DND-41 (cell line): ENCODE measurements around the gene RAC2.

Source experiments
- ATAC-seq: fragments of 200-7000 bp; cut with Tn5 transposase; 3 replicates; pipeline ENCODE4 v1.9.1; 2021; ENCODE audit warnings: low read depth; ENCODE audit not compliant: insufficient read depth
- DNase-seq: peaks from one replicate; pipeline ENCODE4 v3.0.0-alpha.2; 2020
- H2AFZ ChIP-seq: 2 replicates; pipeline ENCODE4 v1.6.0; 2012; ENCODE audit warnings: low read depth, low read length
- H3K27ac ChIP-seq: 2 replicates; pipeline ENCODE4 v1.5.1; 2012; ENCODE audit warnings: low read length, inconsistent platforms
- H3K27me3 ChIP-seq: fragments of 200-600 bp; sonication (generic); 2 replicates; pipeline ENCODE4 v1.6.0; 2012; ENCODE audit warnings: low read length, mild to moderate bottlenecking, inconsistent platforms; ENCODE audit not compliant: insufficient read depth, poor library complexity
- H3K36me3 ChIP-seq: 2 replicates; pipeline ENCODE4 v1.5.1; 2012; ENCODE audit warnings: low read length, inconsistent platforms; ENCODE audit not compliant: insufficient read depth
- H3K4me1 ChIP-seq: 2 replicates; pipeline ENCODE4 v1.5.1; 2012; ENCODE audit warnings: mild to moderate bottlenecking, low read length; ENCODE audit not compliant: insufficient read depth
- H3K4me2 ChIP-seq: 2 replicates; pipeline ENCODE4 v1.6.0; 2012; ENCODE audit warnings: mild to moderate bottlenecking, moderate library complexity, low read length, inconsistent platforms; ENCODE audit not compliant: insufficient read depth
- H3K4me3 ChIP-seq, 2 experiments: fragments of 200-600 bp in 1 of 2; shearing (Covaris generic) in 1 of 2; 2 replicates each; pipeline ENCODE4 v1.5.1; 2012 to 2016; ENCODE audit warnings: inconsistent platforms in 2 of 2, low read length in 2 of 2, mild to moderate bottlenecking in 2 of 2, low read depth in 1 of 2, moderate library complexity in 1 of 2
- H3K79me2 ChIP-seq: 2 replicates; pipeline ENCODE4 v1.6.0; 2012; ENCODE audit warnings: low read length, inconsistent platforms; ENCODE audit not compliant: insufficient read depth
- H3K9ac ChIP-seq: 2 replicates; pipeline ENCODE4 v1.6.0; 2012; ENCODE audit warnings: low read depth, mild to moderate bottlenecking, inconsistent platforms, low read length, moderate library complexity
- H3K9me3 ChIP-seq: 2 replicates; pipeline ENCODE4 v1.5.1; 2012; ENCODE audit warnings: low read length, moderate library complexity, mild to moderate bottlenecking, inconsistent platforms; ENCODE audit not compliant: insufficient read depth, severe bottlenecking
- H4K20me1 ChIP-seq: 2 replicates; pipeline ENCODE4 v1.6.0; 2012; ENCODE audit warnings: low read length; ENCODE audit not compliant: insufficient read depth
- CTCF ChIP-seq: IDR thresholded peaks from 2 replicates; pipeline ENCODE4 v1.5.1; 2012; ENCODE audit warnings: borderline replicate concordance, low read length, moderate library complexity, mild to moderate bottlenecking; ENCODE audit not compliant: poor library complexity, severe bottlenecking; ENCODE audit errors: extremely low read depth
- EZH2 ChIP-seq: IDR thresholded peaks from 3 replicates; pipeline ENCODE4 v1.6.1; 2012; ENCODE audit warnings: borderline replicate concordance, low read depth, mild to moderate bottlenecking, moderate library complexity, low read length, inconsistent platforms; ENCODE audit not compliant: severe bottlenecking

RAC2 gene

DNA sequence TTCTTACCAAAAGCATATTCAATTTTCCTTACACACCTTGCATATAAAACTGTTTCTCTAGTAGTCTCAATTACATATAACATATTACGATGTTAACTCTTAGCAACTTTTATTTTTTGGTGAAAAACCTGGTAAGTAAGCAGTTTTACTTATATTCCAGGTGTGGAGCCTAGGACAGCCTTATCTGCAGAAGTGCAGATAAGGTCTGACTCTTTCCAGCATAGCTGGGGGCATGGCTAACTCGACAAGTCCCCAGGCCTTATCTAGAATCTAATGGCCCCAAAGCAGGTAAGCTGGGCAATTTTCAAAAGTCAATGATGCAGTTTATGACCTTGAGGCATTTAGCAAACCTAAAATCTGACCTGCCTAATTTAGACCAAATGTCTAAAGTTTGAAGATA is 51.9 kb downstream of the RAC2 start:
- Histone ChIP-seq H3K4me1 (peaks cover 7% of the 10 kb centered on the region), H3K79me2 (no peaks in the 10 kb centered on the region), H3K4me3 (no peak overlapping the region), H3K36me3 (no peaks in the 10 kb centered on the region; the same call in 1 of the 2 replicates), H4K20me1 (no peaks in the 10 kb centered on the region), H3K9ac (no peak overlapping the region), H3K9me3 (no peaks in the 10 kb centered on the region), H3K27me3 (no peaks in the 10 kb centered on the region), H3K4me2 (no peak overlapping the region), H2AFZ (no peak overlapping the region), H3K27ac (no peak overlapping the region)
- DNase-seq (no peak), ATAC-seq (no peak)
- TF ChIP-seq EZH2 = no peak
- TF ChIP-seq CTCF = no peak

GRCh38 chr22:37190262-37190780 is 53.7 kb downstream of the RAC2 start:
- H3K27ac ChIP-seq = no peak overlapping the region
- no peaks in the 10 kb centered on the region for H4K20me1 ChIP-seq
- no peaks in the 10 kb centered on the region for H3K27me3 ChIP-seq
- no peak overlapping the region for H3K9ac ChIP-seq
- no peak overlapping the region for H3K4me3 ChIP-seq
- peaks cover 18% of the 10 kb centered on the region for H3K4me1 ChIP-seq
- TF ChIP-seq EZH2 = no peak
- TF ChIP-seq CTCF = no peak
- H2AFZ ChIP-seq = no peak overlapping the region
- no peaks in the 10 kb centered on the region for H3K36me3 ChIP-seq
- no peaks in the 10 kb centered on the region for H3K79me2 ChIP-seq
- H3K9me3 ChIP-seq = no peaks in the 10 kb centered on the region
- DNase-seq (no peak), ATAC-seq (no peak)
- H3K4me2 ChIP-seq = no peak overlapping the region

DNA sequence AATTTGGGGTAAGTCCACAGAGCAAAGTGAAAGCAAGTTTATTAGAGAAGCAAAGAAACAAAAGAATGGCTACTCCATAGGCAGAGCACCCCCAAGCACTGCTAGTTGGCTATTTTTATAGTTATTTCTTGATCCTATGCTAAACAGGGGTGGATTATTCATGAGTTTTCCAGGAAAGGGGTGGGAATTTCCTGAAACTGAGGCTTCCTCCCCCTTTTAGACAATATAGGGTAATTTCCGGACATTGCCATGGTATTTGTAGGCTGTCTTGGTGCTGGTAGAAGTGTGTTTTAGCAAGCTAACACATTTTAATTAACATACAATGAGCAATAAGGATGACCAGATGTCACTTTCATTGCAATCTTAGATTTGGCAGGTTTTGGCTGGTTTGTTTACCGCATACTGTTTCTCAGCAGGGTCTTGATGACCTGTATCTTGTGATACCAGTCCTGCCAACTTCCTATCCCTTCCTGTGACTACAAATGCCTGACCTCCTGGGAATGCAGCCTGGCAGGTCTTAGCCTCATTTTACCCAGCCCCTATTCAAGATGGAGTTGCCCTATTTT is 55.1 kb downstream of the RAC2 start:
- H2AFZ ChIP-seq = no peak overlapping the region
- no peak overlapping the region for H3K4me3 ChIP-seq
- ATAC-seq (no peak), DNase-seq (no peak)
- no peaks in the 10 kb centered on the region for H3K27me3 ChIP-seq
- no peaks in the 10 kb centered on the region for H4K20me1 ChIP-seq
- no peaks in the 10 kb centered on the region for H3K9me3 ChIP-seq
- H3K9ac ChIP-seq = no peak overlapping the region
- peaks cover 18% of the 10 kb centered on the region for H3K4me1 ChIP-seq
- H3K36me3 ChIP-seq = no peaks in the 10 kb centered on the region
- TF ChIP-seq CTCF = no peak
- no peak for TF ChIP-seq EZH2
- H3K79me2 ChIP-seq = no peaks in the 10 kb centered on the region
- H3K27ac ChIP-seq = no peak overlapping the region
- H3K4me2 ChIP-seq = no peak overlapping the region
